ENCODE measurements around the gene TSHZ1.

DNA sequence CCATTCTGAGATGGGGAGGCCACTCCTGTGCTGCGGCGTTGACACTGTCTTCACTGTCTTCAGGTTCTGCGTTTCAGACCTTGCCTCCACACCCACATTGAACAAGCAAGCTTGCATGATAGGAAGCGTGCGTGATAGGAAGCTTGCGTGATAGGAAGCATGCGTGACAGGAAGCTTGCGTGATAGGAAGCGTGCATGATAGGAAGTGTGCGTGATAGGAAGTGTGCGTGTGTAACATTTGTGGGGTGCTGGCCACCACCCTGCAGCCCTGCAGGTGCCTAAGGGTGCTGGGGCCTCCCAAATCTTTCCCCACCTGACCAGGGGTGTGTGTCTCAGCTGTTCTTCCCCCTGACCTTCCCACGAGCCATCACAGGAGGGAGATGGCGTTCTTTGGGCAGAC is 25.3 kb downstream of the TSHZ1 start:
- TF ChIP-seq, protein P1, sequence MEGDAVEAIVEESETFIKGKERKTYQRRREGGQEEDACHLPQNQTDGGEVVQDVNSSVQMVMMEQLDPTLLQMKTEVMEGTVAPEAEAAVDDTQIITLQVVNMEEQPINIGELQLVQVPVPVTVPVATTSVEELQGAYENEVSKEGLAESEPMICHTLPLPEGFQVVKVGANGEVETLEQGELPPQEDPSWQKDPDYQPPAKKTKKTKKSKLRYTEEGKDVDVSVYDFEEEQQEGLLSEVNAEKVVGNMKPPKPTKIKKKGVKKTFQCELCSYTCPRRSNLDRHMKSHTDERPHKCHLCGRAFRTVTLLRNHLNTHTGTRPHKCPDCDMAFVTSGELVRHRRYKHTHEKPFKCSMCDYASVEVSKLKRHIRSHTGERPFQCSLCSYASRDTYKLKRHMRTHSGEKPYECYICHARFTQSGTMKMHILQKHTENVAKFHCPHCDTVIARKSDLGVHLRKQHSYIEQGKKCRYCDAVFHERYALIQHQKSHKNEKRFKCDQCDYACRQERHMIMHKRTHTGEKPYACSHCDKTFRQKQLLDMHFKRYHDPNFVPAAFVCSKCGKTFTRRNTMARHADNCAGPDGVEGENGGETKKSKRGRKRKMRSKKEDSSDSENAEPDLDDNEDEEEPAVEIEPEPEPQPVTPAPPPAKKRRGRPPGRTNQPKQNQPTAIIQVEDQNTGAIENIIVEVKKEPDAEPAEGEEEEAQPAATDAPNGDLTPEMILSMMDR (IDR thresholded peaks at IDR 0.05), result no peak
- TF ChIP-seq, protein P2, sequence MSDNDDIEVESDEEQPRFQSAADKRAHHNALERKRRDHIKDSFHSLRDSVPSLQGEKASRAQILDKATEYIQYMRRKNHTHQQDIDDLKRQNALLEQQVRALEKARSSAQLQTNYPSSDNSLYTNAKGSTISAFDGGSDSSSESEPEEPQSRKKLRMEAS (IDR thresholded peaks at IDR 0.05), result no peak
- TF ChIP-seq KDM1A (IDR thresholded peaks at IDR 0.05; ENCODE audit: low read depth) (no peak), POLR2A (IDR thresholded peaks at IDR 0.05; ENCODE audit: low read length) (no peak)
- TF ChIP-seq, protein P3, sequence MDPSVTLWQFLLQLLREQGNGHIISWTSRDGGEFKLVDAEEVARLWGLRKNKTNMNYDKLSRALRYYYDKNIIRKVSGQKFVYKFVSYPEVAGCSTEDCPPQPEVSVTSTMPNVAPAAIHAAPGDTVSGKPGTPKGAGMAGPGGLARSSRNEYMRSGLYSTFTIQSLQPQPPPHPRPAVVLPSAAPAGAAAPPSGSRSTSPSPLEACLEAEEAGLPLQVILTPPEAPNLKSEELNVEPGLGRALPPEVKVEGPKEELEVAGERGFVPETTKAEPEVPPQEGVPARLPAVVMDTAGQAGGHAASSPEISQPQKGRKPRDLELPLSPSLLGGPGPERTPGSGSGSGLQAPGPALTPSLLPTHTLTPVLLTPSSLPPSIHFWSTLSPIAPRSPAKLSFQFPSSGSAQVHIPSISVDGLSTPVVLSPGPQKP (IDR thresholded peaks at IDR 0.05; ENCODE audit: low read depth, low read length), result no peak
